ENCODE results near the gene TOMM70. TPM values are rescaled to one million over a fixed set of nuclear protein-coding genes. Genes with fewer than 3 reads are reported as not detected.

TOMM70 gene
- total and polyA plus RNA-seq, 7 donors = 51.1 to 97.2 (median 76.7) TPM

DNA sequence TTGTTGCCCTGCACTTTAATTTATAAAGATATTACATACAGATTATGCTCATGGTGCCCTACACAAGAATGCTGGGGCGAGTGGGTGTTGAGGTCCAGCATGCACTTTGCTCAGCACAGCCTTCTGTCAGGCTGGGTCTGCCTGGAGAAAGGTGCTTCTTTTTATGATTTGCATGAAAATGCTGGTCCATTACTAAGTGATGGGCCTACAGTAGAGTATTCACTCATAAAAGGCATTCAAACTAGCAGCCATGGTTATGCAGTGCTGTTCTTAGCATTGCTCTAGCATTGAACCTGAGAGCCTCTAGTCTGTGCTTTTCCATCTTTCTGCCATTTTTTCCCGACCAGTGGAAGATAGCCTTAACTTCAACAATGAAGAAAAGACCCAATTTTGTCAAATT lies 12.7 kb upstream of the TOMM70 start:
- Histone ChIP-seq H3K27me3 (ENCODE audit: insufficient read depth in 3 of 3, low read length in 2 of 3) (no peaks in the 10 kb centered on the region), H3K27ac (peak overlapping the region; percentile 62), H3K9me3 (no peaks in the 10 kb centered on the region), H3K36me3 (ENCODE audit: insufficient read depth in 1 of 2, low read depth in 1 of 2) (no peaks in the 10 kb centered on the region), H3K4me1 (peaks cover 8% of the 10 kb centered on the region), H3K4me3 (no peak overlapping the region)
- TF ChIP-seq, protein P1, sequence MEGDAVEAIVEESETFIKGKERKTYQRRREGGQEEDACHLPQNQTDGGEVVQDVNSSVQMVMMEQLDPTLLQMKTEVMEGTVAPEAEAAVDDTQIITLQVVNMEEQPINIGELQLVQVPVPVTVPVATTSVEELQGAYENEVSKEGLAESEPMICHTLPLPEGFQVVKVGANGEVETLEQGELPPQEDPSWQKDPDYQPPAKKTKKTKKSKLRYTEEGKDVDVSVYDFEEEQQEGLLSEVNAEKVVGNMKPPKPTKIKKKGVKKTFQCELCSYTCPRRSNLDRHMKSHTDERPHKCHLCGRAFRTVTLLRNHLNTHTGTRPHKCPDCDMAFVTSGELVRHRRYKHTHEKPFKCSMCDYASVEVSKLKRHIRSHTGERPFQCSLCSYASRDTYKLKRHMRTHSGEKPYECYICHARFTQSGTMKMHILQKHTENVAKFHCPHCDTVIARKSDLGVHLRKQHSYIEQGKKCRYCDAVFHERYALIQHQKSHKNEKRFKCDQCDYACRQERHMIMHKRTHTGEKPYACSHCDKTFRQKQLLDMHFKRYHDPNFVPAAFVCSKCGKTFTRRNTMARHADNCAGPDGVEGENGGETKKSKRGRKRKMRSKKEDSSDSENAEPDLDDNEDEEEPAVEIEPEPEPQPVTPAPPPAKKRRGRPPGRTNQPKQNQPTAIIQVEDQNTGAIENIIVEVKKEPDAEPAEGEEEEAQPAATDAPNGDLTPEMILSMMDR (IDR thresholded peaks at IDR 0.05) = no peak
- peak in 1 of 4 donors; percentile 27 for ATAC-seq
- no peak for DNase-seq
- intact Hi-C loops (cut with DNase I) = no loop called here
- whole genome bisulfite sequencing, 3 donors = 92 to 95% (median 92%) methylated on average over 2 of the region's 2 CpGs

DNA sequence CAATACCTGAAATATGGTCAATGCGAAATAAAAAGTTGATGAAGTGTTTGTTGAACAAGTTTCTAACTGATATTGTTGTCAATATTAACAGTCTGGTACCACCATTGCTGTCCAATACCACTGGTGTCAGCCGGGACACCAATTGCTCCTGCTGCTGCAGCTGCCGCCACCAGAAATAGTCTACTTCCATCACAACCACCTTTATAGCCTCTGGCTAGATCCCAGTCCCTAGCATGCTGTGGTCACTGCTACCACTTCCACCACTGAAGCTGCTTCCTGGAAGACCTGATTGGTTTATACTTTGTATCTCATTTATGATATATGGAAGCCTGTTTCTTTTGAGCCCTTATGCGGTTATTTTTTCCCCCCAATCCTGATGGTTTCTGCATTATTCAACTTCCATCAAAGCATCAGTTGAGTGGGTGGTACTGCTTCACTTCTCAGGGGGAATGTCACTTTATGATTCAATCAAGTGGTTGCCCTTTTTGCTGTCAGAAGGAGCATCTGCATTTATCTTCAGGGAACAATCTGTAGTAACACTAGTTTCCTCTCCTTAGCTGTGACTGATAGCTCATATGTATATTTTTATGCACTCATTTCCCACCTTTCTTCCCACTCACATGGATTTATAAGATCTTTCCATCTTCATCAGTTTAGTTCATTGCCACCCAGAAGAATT lies 12.2 kb upstream of the TOMM70 start:
- WGBS, 3 donors = 64 to 78% (median 68%) methylated on average over 4 of the region's 4 CpGs
- Histone ChIP-seq H3K4me1 (peaks cover 8% of the 10 kb centered on the region), H3K36me3 (ENCODE audit: insufficient read depth in 1 of 2, low read depth in 1 of 2) (no peaks in the 10 kb centered on the region), H3K9me3 (no peaks in the 10 kb centered on the region), H3K27me3 (ENCODE audit: insufficient read depth in 3 of 3, low read length in 2 of 3) (no peaks in the 10 kb centered on the region), H3K4me3 (no peak overlapping the region), H3K27ac (peak overlapping the region; percentile 62)
- TF ChIP-seq, protein P1 (IDR thresholded peaks at IDR 0.05) = no peak
- intact Hi-C loops (cut with DNase I) = no loop called here
- ATAC-seq (peak; percentile 96 to 98 (median 96)), DNase-seq (peak in 1 of 2 donors; percentile 51)

DNA sequence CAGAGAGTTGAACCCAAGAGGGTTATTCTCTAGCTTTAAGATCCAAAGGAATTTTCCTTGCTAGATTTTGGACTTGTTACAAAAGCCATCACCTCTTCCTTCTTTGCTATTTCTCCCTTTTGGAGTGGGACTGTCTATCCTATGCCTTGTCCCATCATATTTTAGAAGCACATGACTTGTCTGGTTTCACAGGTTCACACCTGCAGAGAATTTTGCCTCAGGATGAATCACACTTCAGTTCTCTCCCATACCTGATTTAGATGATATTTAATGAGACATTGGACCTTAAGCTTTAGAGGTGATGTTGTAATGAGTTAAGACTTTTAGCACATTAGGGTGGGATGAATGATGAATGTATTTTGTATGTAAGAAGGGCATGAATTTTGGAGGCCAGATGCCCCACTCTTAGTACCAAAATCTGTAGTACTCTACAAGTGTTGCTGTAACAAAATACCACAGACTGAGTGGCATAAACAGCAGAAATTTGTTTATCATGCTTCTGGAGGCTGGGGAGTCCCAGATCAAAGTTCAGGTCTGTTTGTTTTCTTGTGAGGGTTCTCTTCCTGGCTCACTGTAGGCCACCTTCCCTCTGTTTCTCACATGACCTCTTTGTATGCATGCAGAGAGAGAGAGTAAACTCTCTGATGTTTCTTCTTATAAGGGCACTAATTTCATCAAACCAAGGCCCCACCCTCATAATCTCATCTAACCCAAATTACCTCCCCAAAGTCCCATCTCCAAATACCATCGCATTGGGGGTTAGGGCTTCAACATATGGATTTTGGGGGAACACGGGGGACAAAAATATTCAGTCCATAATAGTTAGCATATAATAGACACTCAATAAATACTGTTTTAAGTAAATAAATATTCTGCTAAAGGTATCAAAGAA lies 10.4 kb upstream of the TOMM70 start:
- intact Hi-C loops (cut with DNase I) = no loop called here
- Histone ChIP-seq H3K4me1 (peaks cover 8% of the 10 kb centered on the region), H3K4me3 (no peak overlapping the region), H3K36me3 (ENCODE audit: insufficient read depth in 1 of 2, low read depth in 1 of 2) (no peaks in the 10 kb centered on the region), H3K27ac (no peak overlapping the region), H3K27me3 (ENCODE audit: insufficient read depth in 3 of 3, low read length in 2 of 3) (no peaks in the 10 kb centered on the region), H3K9me3 (peaks cover 7% of the 10 kb centered on the region)
- TF ChIP-seq, protein P1 (IDR thresholded peaks at IDR 0.05) = no peak
- WGBS, 3 donors = 97 to 100% (median 99%) methylated on average over 2 of the region's 2 CpGs
- ATAC-seq (no peak), DNase-seq (no peak)

DNA sequence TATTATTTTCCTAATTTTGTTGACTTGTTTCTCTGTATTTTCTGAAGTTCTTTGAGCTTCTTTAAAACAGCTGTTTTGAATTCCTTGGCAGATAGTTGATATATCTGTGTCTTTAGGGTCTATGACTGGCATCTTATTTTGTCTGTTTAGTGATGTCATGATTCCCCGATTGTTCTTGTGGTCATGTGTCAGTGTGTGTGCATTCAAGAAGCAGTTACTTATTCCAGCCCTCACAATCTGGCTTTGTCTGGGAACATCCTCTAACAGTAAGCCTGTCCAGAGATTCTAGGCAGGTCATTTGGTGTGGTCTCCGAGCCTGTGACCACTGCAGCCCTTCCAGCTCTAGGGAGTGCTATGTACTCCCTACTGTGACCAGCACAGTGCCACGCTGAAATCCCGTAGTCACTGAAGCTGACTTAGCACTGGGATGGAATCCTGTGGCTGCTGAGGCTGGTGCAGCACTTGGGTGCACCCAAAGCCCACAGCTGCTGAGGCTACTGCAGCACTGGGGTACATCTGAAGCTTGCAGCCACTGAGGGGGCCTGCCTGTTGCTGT lies 7.2 kb upstream of the TOMM70 start:
- Histone ChIP-seq H3K36me3 (ENCODE audit: insufficient read depth in 1 of 2, low read depth in 1 of 2) (no peaks in the 10 kb centered on the region), H3K9me3 (peaks cover 7% of the 10 kb centered on the region), H3K27ac (no peak overlapping the region), H3K4me3 (no peak overlapping the region), H3K27me3 (ENCODE audit: insufficient read depth in 3 of 3, low read length in 2 of 3) (no peaks in the 10 kb centered on the region), H3K4me1 (peaks cover 10% of the 10 kb centered on the region)
- TF ChIP-seq, protein P1 (IDR thresholded peaks at IDR 0.05) = no peak
- no peak for DNase-seq
- ATAC-seq = no peak
- intact Hi-C loops (cut with DNase I) = loop anchor here in 1 of 2 donors (10.0 kb wide), 1 partner anchor 307 kb away; no protein-coding TSS in a partner anchor
- 88 to 90% (median 89%) methylated on average over 4 of the region's 4 CpGs for WGBS, 3 donors
